ENCODE data around the gene PDE6H. TPM values are rescaled to one million over a fixed set of nuclear protein-coding genes. Genes with fewer than 3 reads are reported as not detected.

PDE6H gene
- total RNA-seq, 1 donor from 2014 or later = not detected

DNA sequence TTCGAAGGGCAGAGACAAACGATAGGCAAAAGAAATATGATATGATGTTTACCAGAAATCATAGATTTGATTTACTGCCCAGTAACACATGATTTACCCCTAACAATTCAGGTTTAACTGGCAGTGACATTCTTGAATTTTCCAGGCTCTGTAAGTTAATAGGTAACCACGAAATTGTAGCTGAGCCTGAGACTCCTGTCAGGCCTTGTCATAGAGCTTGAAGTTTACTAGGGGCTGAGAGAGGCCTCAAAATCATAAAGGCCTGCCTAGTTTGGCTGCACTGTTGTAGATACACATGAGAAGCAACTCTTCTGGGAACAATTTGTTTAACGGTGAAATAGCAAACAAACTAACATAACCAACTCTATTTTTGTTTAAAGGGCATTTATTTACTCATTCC is 37.8 kb upstream of the PDE6H start:
- Mint-ChIP-seq H3K27ac (no peak overlapping the region), H3K36me3 (no peaks in the 10 kb centered on the region), H3K27me3 (ENCODE audit: insufficient read depth, low read depth) (peaks cover 5% of the 10 kb centered on the region), H3K4me1 (no peaks in the 10 kb centered on the region), H3K4me3 (no peak overlapping the region), H3K9me3 (no peaks in the 10 kb centered on the region)
- Histone ChIP-seq H3F3A (ENCODE audit: low read depth) (no peaks in the 10 kb centered on the region), H4K20me1 (ENCODE audit: low read depth) (no peaks in the 10 kb centered on the region), H3K27me3 (no peaks in the 10 kb centered on the region), H3K4me3 (no peak overlapping the region), H2AFZ (replicated peaks) (no peak overlapping the region), H3K9me3 (ENCODE audit: low read depth) (no peaks in the 10 kb centered on the region), H3K79me2 (ENCODE audit: low read depth) (no peaks in the 10 kb centered on the region), H3K36me3 (no peaks in the 10 kb centered on the region), H3K4me2 (no peak overlapping the region), H3K27ac (no peak overlapping the region), H3K9ac (no peak overlapping the region), H3K4me1 (no peaks in the 10 kb centered on the region)
- TF ChIP-seq EZH2 (IDR thresholded peaks at IDR 0.05) (no peak), EZH2phosphoT487 (IDR thresholded peaks at IDR 0.05) (no peak)
- TF ChIP-seq, protein P1, sequence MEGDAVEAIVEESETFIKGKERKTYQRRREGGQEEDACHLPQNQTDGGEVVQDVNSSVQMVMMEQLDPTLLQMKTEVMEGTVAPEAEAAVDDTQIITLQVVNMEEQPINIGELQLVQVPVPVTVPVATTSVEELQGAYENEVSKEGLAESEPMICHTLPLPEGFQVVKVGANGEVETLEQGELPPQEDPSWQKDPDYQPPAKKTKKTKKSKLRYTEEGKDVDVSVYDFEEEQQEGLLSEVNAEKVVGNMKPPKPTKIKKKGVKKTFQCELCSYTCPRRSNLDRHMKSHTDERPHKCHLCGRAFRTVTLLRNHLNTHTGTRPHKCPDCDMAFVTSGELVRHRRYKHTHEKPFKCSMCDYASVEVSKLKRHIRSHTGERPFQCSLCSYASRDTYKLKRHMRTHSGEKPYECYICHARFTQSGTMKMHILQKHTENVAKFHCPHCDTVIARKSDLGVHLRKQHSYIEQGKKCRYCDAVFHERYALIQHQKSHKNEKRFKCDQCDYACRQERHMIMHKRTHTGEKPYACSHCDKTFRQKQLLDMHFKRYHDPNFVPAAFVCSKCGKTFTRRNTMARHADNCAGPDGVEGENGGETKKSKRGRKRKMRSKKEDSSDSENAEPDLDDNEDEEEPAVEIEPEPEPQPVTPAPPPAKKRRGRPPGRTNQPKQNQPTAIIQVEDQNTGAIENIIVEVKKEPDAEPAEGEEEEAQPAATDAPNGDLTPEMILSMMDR (IDR thresholded peaks at IDR 0.05) = no peak
- DNase-seq (ENCODE audit: low spot score) = no peak

DNA sequence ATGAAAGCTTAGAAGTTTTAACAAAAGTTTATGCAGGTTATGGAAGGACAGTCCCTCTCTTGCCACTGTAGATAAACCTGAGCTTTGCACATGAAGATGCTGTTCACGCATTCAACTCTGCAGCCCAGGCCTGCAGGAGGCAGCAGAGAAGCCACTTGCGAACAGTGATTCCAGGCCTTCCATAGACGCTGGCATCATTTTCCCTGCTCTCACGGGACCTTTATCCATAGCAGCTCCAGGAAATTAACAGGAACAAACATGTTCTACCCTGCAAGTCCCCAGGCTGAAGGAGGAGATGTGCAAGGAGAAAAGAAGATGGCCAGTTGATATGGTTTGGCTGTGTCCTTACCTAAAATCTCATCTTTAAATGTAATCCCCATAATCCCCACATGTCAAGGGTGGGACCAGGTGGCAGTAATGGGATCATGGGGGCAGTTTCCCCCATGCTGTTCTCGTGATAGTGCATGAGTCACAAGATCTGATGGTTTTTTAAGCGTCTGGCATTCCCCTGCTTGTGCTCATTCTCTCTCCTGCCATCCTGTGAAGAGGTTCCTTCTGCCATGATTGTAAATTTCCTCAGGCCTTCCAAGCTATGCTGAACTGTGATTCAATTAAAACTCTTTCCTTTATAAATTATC is 36.5 kb upstream of the PDE6H start:
- H4K20me1 ChIP-seq (ENCODE audit: low read depth) = no peaks in the 10 kb centered on the region
- Mint-ChIP-seq H3K27me3 (ENCODE audit: insufficient read depth, low read depth) (peaks cover 5% of the 10 kb centered on the region), H3K4me3 (no peak overlapping the region), H3K36me3 (no peaks in the 10 kb centered on the region), H3K4me1 (no peaks in the 10 kb centered on the region), H3K27ac (no peak overlapping the region), H3K9me3 (no peaks in the 10 kb centered on the region)
- peak; percentile 63 for DNase-seq (ENCODE audit: low spot score)
- no peaks in the 10 kb centered on the region for H3F3A ChIP-seq (ENCODE audit: low read depth)
- H2AFZ ChIP-seq (replicated peaks) = peak overlapping the region; percentile 61
- TF ChIP-seq EZH2 (IDR thresholded peaks at IDR 0.05) (no peak), EZH2phosphoT487 (IDR thresholded peaks at IDR 0.05) (no peak)
- TF ChIP-seq, protein P1 (IDR thresholded peaks at IDR 0.05) = peak; percentile 57
- H3K9ac ChIP-seq = no peak overlapping the region
- H3K36me3 ChIP-seq = no peaks in the 10 kb centered on the region
- H3K4me1 ChIP-seq = no peaks in the 10 kb centered on the region
- no peaks in the 10 kb centered on the region for H3K79me2 ChIP-seq (ENCODE audit: low read depth)
- no peaks in the 10 kb centered on the region for H3K9me3 ChIP-seq (ENCODE audit: low read depth)
- H3K27ac ChIP-seq = no peak overlapping the region
- H3K4me3 ChIP-seq = no peak overlapping the region
- H3K27me3 ChIP-seq = no peaks in the 10 kb centered on the region
- no peak overlapping the region for H3K4me2 ChIP-seq

DNA sequence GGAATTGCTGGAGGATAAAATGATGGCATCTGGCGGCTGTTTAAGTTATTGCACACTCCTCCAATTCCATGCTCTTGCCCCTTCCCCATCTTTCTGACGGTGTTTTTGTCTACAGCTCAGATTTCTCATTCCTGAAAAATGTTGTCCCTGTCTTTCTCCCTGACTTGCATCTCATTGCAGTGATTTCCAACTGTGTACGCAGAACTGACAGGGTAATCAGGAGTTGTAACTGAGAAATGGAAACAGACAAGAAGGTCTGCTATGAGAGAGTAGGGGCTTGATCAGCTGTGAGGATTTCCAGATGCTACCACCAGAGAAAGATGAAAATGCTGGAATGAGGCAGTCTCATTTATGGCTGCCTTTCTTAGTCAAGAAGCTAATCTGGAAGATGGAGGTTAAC is 35.8 kb upstream of the PDE6H start:
- H3K4me1 ChIP-seq = no peaks in the 10 kb centered on the region
- Mint-ChIP-seq H3K27me3 (ENCODE audit: insufficient read depth, low read depth) (peaks cover 5% of the 10 kb centered on the region), H3K4me3 (no peak overlapping the region), H3K4me1 (no peaks in the 10 kb centered on the region), H3K9me3 (no peaks in the 10 kb centered on the region), H3K27ac (no peak overlapping the region), H3K36me3 (no peaks in the 10 kb centered on the region)
- no peak overlapping the region for H3K27ac ChIP-seq
- no peaks in the 10 kb centered on the region for H3K9me3 ChIP-seq (ENCODE audit: low read depth)
- no peaks in the 10 kb centered on the region for H3K79me2 ChIP-seq (ENCODE audit: low read depth)
- H3F3A ChIP-seq (ENCODE audit: low read depth) = no peaks in the 10 kb centered on the region
- DNase-seq (ENCODE audit: low spot score) = no peak
- TF ChIP-seq EZH2phosphoT487 (IDR thresholded peaks at IDR 0.05) = no peak
- H3K9ac ChIP-seq = no peak overlapping the region
- H3K4me3 ChIP-seq = no peak overlapping the region
- H3K36me3 ChIP-seq = no peaks in the 10 kb centered on the region
- no peaks in the 10 kb centered on the region for H4K20me1 ChIP-seq (ENCODE audit: low read depth)
- H3K4me2 ChIP-seq = no peak overlapping the region
- no peak overlapping the region for H2AFZ ChIP-seq (replicated peaks)
- no peaks in the 10 kb centered on the region for H3K27me3 ChIP-seq

DNA sequence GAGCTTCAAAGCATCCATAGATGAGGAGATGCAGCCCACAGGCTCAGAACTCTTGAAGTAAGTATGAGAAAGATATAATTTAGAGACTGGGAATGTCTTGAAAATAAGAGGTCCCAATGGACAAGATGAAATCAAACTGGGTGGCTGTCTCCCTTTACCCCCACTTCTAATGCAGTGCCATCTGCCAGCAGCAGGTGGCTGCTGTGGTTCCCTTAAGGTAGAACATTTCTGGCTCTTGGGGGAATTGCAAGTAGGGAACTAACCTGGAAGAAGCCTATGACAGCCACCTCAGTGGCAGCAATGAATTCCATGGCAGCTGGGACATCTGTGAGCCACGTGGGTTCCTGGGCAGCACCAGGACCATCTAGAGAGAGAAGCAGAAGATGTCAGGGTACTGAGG is 35.2 kb upstream of the PDE6H start:
- Histone ChIP-seq H3K4me2 (no peak overlapping the region), H3K79me2 (ENCODE audit: low read depth) (no peaks in the 10 kb centered on the region), H3K27me3 (no peaks in the 10 kb centered on the region), H3K9ac (no peak overlapping the region), H3K4me3 (no peak overlapping the region), H3K36me3 (no peaks in the 10 kb centered on the region), H3K9me3 (ENCODE audit: low read depth) (no peaks in the 10 kb centered on the region), H3K27ac (no peak overlapping the region), H2AFZ (replicated peaks) (no peak overlapping the region), H4K20me1 (ENCODE audit: low read depth) (no peaks in the 10 kb centered on the region), H3F3A (ENCODE audit: low read depth) (no peaks in the 10 kb centered on the region), H3K4me1 (no peaks in the 10 kb centered on the region)
- no peak for TF ChIP-seq EZH2phosphoT487 (IDR thresholded peaks at IDR 0.05)
- TF ChIP-seq, protein P1 (IDR thresholded peaks at IDR 0.05) = no peak
- no peak for TF ChIP-seq EZH2 (IDR thresholded peaks at IDR 0.05)
- DNase-seq (ENCODE audit: low spot score) = no peak
- Mint-ChIP-seq H3K9me3 (no peaks in the 10 kb centered on the region), H3K4me3 (no peak overlapping the region), H3K27me3 (ENCODE audit: insufficient read depth, low read depth) (peaks cover 5% of the 10 kb centered on the region), H3K36me3 (no peaks in the 10 kb centered on the region), H3K4me1 (no peaks in the 10 kb centered on the region), H3K27ac (no peak overlapping the region)

Data from neural progenitor cell (in vitro differentiated cells).